Right lobe of liver (tissue), 6 donors: Measurements from ENCODE around the gene CDAN1. TPM values are rescaled to one million over a fixed set of nuclear protein-coding genes. Genes with fewer than 3 reads are reported as not detected.
A peak's percentile ranks its signal among the peaks of the same experiment; 100 is the strongest.

Experiments
- ATAC-seq, 4 donors: fragments of 200-7000 bp; cut with Tn5 transposase; one replicate each; pipeline ENCODE4 v1.9.1; 2020; ENCODE audit warnings: mild to moderate bottlenecking in 4 of 4, moderate library complexity in 4 of 4
- DNase-seq, 3 donors: peaks; one replicate each; pipeline ENCODE4 v3.0.0-alpha.2; 2020
- H3K27ac ChIP-seq, 3 donors: fragments of 200-600 bp; one replicate each; pipeline ENCODE4 v1.8.0; 2022
- H3K27me3 ChIP-seq, 2 donors: fragments of 200-600 bp; one replicate each; pipeline ENCODE4 v1.8.0; 2022
- H3K36me3 ChIP-seq, 4 donors: fragments of 200-600 bp; sonication (generic) in 1 of 4; one replicate each; pipeline versions ENCODE4 v1.5.1 to v1.8.0; 2017 to 2022; ENCODE audit warnings: control low read depth in 1 of 4
- H3K4me1 ChIP-seq, 4 donors: fragments of 200-600 bp; sonication (generic) in 1 of 4; one replicate each; pipeline versions ENCODE4 v1.5.1 to v1.8.0; 2017 to 2022; ENCODE audit warnings: control low read depth in 1 of 4
- H3K4me3 ChIP-seq, 3 donors: fragments of 200-600 bp; one replicate each; pipeline ENCODE4 v1.8.0; 2022
- H3K9me3 ChIP-seq, 4 donors: fragments of 200-600 bp; sonication (generic) in 1 of 4; one replicate each; pipeline versions ENCODE4 v1.5.1 to v1.8.0; 2017 to 2022; ENCODE audit warnings: control low read depth in 1 of 4
- CTCF ChIP-seq, 4 donors: fragments of 200-600 bp in 3 of 4; fragments of 450-650 bp in 1 of 4; IDR thresholded peaks; one replicate each; pipeline versions ENCODE4 v1.5.1 to v1.8.0; 2016 to 2022; ENCODE audit warnings: antibody characterized with exemption in 4 of 4, mild to moderate bottlenecking in 2 of 4
- POLR2A ChIP-seq: fragments of 450-650 bp; IDR thresholded peaks from one replicate; pipeline ENCODE4 v1.6.1; 2017; ENCODE audit warnings: antibody characterized with exemption, mild to moderate bottlenecking
- WGBS: methylation state at CpG from one replicate; pipeline ENCODE4 v1.1.6; 2018; ENCODE audit warnings: low coverage, low lambda C conversion rate; ENCODE audit not compliant: insufficient coverage; ENCODE audit errors: missing lambda C conversion rate; 5-methylcytosine and 5-hydroxymethylcytosine counted together
- intact Hi-C, 2 donors: fragments of 100-400 bp; cut with DNase I; formaldehyde crosslinking; loops; one replicate each; pipeline versions ENCODE4 v1.11.2 to v1.14.1; 2022
- total RNA-seq, 6 experiments: library from RNA; depleted of rRNA in 2 of 6; stranded (reverse); fragments of >200 nt in 2 of 6; fragmentation: NEBNext Ultra II Directional in 3 of 6; extraction: Animal tissue kit (Norgen Biotek cat#: 25700) in 3 of 6; gene quantifications; one replicate each; pipeline versions ENCODE4 v1.1.0 to v1.2.4, GENCODE V29; 2016 to 2023
- donor health status: DM: no; HTN: yes; CAD: no.
- donor health status: DM: no; HTN: no; CAD: no.
- donor health status: DM: no; HTN: no; CAD: no.
- donor health status: DM: no; HTN: yes; CAD: no.
- donor health status: DM: no; HTN: yes; CAD: no.

The CDAN1 gene
- total RNA-seq, 6 experiments from 2014 or later: 5.0 to 8.2 (median 6.3) TPM

GRCh38 chr15:42735382-42736165, 1.4 kb downstream of the CDAN1 start:
- no peaks in the 10 kb centered on the region for H3K9me3 ChIP-seq
- peaks cover 0 to 43% (median 16%) of the 10 kb centered on the region in 4 donors for H3K36me3 ChIP-seq
- intact Hi-C loops: no loop called here
- no peak for ATAC-seq
- WGBS: 86% methylated on average over 13 of the region's 19 CpGs
- H3K27me3 ChIP-seq: no peaks in the 10 kb centered on the region
- no peak overlapping the region for H3K27ac ChIP-seq
- peak overlapping the region; percentile 89 to 99 (median 91) for H3K4me3 ChIP-seq
- DNase-seq: no peak
- peaks cover 0 to 14% (median 2%) of the 10 kb centered on the region in 4 donors for H3K4me1 ChIP-seq
- TF ChIP-seq CTCF (IDR thresholded peaks at IDR 0.05) (no peak), POLR2A (no peak)

GRCh38 chr15:42734076-42734672, 2.8 kb downstream of the CDAN1 start:
- H3K36me3 ChIP-seq: peaks cover 0 to 57% (median 22%) of the 10 kb centered on the region in 4 donors
- intact Hi-C loops: no loop called here

GRCh38 chr15:42733027-42733426, 3.9 kb downstream of the CDAN1 start:
- TF ChIP-seq CTCF (IDR thresholded peaks at IDR 0.05) (no peak), POLR2A (no peak)
- Histone ChIP-seq H3K4me3 (no peak overlapping the region), H3K4me1 (peaks cover 0 to 14% (median 2%) of the 10 kb centered on the region in 4 donors), H3K27ac (no peak overlapping the region), H3K36me3 (peaks cover 0 to 67% (median 22%) of the 10 kb centered on the region in 4 donors), H3K9me3 (no peaks in the 10 kb centered on the region), H3K27me3 (no peaks in the 10 kb centered on the region)
- intact Hi-C loops: no loop called here
- DNase-seq (no peak), ATAC-seq (no peak)
- WGBS: over 99% methylated on average over 10 of the region's 11 CpGs

More at GRCh38 chr15:42734076-42734672, 2.8 kb downstream of the CDAN1 start:
- TF ChIP-seq CTCF (IDR thresholded peaks at IDR 0.05) (no peak), POLR2A (no peak)
- WGBS: 91% methylated on average over 5 of the region's 6 CpGs
- H3K27ac ChIP-seq: no peak overlapping the region
- H3K27me3 ChIP-seq: no peaks in the 10 kb centered on the region
- no peak for DNase-seq
- no peak for ATAC-seq
- H3K4me1 ChIP-seq: peaks cover 0 to 14% (median 2%) of the 10 kb centered on the region in 4 donors
- H3K4me3 ChIP-seq: no peak overlapping the region
- no peaks in the 10 kb centered on the region for H3K9me3 ChIP-seq

- H3K4me1 ChIP-seq: peaks cover 0 to 8% (median 0%) of the 10 kb centered on the region in 4 donors
- H3K36me3 ChIP-seq: peaks cover 0 to 71% (median 22%) of the 10 kb centered on the region in 4 donors
- no peaks in the 10 kb centered on the region for H3K27me3 ChIP-seq
- H3K27ac ChIP-seq: no peak overlapping the region
- WGBS: 93% methylated on average over 12 of the region's 15 CpGs
- H3K4me3 ChIP-seq: no peak overlapping the region
- ATAC-seq (no peak), DNase-seq (no peak)
- TF ChIP-seq CTCF (IDR thresholded peaks at IDR 0.05) (no peak), POLR2A (no peak)
- intact Hi-C loops: no loop called here
- no peaks in the 10 kb centered on the region for H3K9me3 ChIP-seq
Observed at GRCh38 chr15:42732095-42732827, 4.7 kb downstream of the CDAN1 start.
